Glomerular endothelial cell (primary cell): ENCODE measurements around the gene HECTD1. TPM values are rescaled to one million over a fixed set of nuclear protein-coding genes. Genes with fewer than 3 reads are reported as not detected.
"Not testable (repeated sequence)": the region's sequence is repeated elsewhere in the genome, so short reads cannot be mapped to it uniquely, and the experiment has no call there.

Source experiments
- DNase-seq: peaks from one replicate; pipeline ENCODE4 v3.0.0-alpha.2; 2011; ENCODE audit warnings: low read depth, low spot score; ENCODE audit errors: extremely low read depth
- total RNA-seq: library from RNA; depleted of rRNA; stranded (reverse); fragments of >200 nt; gene quantifications from 2 replicates; pipeline ENCODE4 v1.2.3, GENCODE V29; 2015

Gene HECTD1
- total RNA-seq, 1 donor from 2014 or later = 122 TPM

DNA sequence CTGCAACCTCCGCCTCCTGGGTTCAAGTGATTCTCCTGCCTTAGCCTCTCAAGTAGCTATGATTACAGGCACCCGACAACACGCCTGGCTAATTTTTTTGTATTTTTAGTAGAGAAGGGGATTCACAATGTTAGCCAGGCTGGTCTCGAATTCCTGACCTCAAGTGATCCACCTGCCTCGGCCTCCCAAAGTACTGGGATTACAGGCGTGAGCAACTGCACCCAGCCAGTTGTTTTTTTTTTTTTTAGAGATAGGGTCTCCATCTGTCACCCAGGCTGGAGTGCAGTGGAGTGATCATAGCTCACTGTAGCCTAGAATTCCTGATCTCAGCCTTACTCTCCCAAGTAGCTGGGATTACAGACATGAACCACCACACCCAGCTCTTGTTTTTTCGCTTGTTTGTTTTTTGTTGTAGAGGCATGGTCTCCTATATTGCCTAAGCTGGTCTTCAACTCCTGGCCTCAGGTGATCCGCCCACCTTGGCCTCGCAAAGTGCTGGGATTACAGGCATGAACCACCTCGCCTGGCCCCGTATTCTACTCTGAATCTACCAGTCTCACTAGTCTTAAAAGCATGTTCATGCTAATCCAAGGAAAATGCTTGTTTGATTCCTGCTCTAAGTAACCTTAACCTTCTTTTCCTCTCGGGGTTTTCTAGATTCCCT is 149.8 kb downstream of the HECTD1 start:
- no peak for DNase-seq

DNA sequence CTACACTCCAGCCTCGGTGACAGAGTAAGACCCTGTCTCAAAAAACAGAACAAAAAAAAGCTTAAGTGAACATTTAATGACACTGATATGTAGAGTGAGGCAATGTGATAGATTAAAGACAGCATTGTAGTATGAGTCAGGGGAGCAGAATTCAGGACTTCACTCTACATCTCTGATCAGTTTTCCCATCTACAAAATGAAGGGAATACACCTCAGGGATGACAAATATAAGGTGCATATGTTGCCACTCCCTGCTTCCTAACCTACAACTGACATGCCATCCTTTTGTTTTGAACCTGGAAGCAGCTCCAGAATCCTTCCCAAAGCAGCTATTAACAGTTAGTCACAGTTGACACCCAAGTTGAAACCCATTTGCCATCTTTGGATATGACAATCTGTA is 150.6 kb downstream of the HECTD1 start:
- DNase-seq = no peak

DNA sequence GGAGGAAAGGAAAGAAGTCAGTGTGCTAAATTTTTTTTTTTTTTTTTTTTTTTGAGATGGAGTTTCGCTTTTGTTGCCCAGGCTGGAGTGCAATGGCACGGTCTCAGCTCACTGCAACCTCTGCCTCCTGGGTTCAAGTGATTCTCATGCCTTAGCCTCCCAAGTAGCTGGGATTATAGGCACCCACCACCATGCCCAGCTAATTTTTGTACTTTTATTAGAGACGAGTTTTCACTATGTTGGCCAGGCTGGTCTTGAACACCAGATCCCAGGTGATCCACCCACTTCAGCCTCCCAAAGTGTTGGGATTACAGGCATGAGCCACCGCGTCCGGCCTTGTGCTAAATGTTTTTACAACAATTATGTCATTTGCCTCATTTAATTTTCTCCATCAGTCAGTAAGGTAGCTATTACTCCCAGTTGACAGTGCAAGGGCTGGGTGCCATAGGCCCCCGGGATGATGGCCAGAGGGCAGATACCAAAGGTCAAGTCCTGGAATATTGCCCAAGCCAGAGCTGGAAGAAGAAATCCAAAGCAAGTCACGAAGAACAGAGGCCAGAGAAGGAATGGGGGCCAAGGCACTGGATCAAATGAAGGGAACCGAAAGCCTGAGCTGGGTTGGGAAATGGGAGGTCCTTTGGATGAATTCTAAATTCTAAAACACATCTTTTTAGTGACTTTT is 154.5 kb downstream of the HECTD1 start:
- not testable (repeated sequence) for DNase-seq

DNA sequence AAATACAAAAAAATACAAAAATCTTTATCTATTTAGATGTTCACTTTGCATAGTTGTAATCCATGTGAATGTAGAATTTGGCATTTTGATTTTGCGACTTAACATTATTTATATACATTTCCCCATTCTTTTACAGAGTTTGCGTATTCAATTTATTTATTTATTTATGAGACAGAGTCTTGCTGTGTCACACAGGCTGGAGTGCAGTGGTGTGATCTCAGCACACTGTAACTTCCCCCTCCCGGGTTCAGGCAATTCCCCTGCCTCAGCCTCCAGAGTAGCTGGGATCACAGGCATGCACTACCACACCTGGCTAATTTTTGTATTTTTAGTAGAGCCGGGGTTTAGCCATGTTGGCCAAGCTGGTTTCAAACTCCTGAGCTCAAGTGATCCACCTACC is 156.1 kb downstream of the HECTD1 start:
- no peak for DNase-seq

DNA sequence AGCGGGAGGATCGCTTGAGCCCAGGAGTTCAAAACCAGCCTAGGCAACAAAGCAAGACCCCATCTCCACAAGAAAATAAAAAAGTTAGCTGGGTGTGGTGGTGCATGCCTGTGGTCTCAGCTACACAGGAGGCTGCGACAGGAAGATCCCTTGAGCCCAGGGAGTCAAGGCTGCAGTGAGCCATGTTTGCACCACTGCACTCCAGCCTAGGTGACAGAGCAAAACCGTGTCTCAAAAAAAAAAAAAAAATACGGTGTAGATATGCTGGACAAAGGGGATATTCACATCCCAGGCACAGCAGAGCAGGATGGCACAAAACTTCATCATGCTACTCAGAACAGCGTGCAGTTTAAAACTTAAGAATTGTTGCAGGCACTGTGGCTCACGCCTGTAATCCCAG is 156.6 kb downstream of the HECTD1 start:
- no peak for DNase-seq

Other genes with a start within 250 kb of the HECTD1 start
- gene AP4S1, start 182.1 kb downstream of the HECTD1 start, total RNA-seq = 2.4 and 3.7 TPM in 2 replicates
- gene STRN3, start 181.4 kb downstream of the HECTD1 start, total RNA-seq = 17.6 and 27.6 TPM in 2 replicates
- gene HEATR5A, start 212.8 kb upstream of the HECTD1 start, total RNA-seq = 18.0 and 20.8 TPM in 2 replicates
- gene DTD2, start 249.7 kb upstream of the HECTD1 start, total RNA-seq = 13.4 and 18.0 TPM in 2 replicates